ENCODE data around the gene VWF. TPM values are rescaled to one million over a fixed set of nuclear protein-coding genes. Genes with fewer than 3 reads are reported as not detected.

Gene VWF
- polyA plus RNA-seq, 1 donor (not counting 4 experiments of a cell fraction or from before 2014, with no cell fraction given), result 0.01 TPM

DNA sequence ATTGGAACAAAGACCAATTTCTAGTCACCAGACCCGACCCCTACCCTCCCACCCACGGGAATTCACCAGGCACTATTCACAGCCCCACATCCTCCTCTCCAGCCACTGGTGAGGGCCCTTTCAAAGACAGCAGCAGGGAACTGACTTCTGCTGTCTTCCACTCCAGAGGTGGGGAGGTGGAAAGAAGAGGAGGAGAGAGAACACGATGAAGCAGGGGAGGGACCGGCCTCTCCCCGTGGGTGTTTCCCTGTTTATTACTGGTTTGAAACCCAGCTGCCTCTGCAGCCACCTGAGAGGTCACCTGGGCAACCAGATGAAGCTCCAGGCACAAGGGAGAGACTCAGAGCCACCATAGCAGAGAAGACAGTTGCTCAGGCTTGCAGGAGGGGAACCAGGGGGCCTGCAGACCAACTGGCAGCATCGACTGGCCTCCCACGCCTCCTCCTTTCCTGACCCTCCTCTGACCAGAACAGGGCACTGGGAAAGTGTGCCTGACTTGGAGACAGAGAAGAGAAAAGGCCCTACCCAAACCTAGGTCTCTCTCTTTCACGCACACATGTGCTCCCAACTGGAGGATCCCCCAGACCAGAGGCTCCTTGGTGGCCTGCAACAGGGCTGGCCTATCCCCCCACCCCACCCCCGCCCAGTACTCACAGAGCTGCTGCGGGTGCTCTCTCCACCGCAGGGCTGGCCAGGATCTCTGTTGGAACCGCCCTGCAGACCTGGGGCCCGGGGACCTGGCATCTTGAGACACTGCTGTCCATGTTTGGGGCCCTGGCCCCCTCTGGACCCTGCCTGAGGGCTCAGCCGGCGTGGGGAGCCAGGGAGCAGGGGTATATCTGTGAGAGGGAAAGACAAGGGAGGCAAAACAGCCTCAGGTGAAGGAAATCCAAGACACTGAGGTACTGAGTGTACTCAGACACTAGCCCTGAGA lies 202.2 kb downstream of the VWF start:
- H3K27ac ChIP-seq (ENCODE audit: control insufficient read depth, insufficient read depth, low read length), result no peak overlapping the region
- H3K9ac ChIP-seq (ENCODE audit: control insufficient read depth, extremely low read depth, insufficient read depth, low read length), result no peak overlapping the region
- DNase-seq (ENCODE audit: low read depth, low spot score), result no peak
- no peak overlapping the region for H2AFZ ChIP-seq (ENCODE audit: control insufficient read depth, low read length)
- no peaks in the 10 kb centered on the region for H3K36me3 ChIP-seq (ENCODE audit: control insufficient read depth in 2 of 2, extremely low read depth in 1 of 2, insufficient read depth in 2 of 2, low read length in 2 of 2)
- FAIRE-seq, result no peak
- no peaks in the 10 kb centered on the region for H3K79me2 ChIP-seq (ENCODE audit: control insufficient read depth, insufficient read depth, low read length)
- no peak overlapping the region for H3K4me3 ChIP-seq (ENCODE audit: control insufficient read depth in 2 of 3, extremely low read depth in 1 of 3, insufficient read depth in 2 of 3, low read depth in 1 of 3, low read length in 3 of 3)
- no peaks in the 10 kb centered on the region for H3K4me1 ChIP-seq (ENCODE audit: control insufficient read depth, extremely low read depth, insufficient read depth, low read length)
- no peak overlapping the region for H3K4me2 ChIP-seq (ENCODE audit: control insufficient read depth, extremely low read depth, insufficient read depth, low read depth, low read length)
- TF ChIP-seq EZH2 (IDR thresholded peaks at IDR 0.05; ENCODE audit: low read length) (no peak), CTCF (optimal IDR thresholded peaks at IDR 0.05 in 1 of 3, IDR thresholded peaks at IDR 0.05 in 1 of 3, conservative IDR thresholded peaks at IDR 0.05 in 1 of 3; ENCODE audit: extremely low read depth in 1 of 3, insufficient read depth in 2 of 3, low read length in 3 of 3) (no peak)
- dilution Hi-C loops (cut with MboI; ENCODE audit: extremely low pct_ligation_motif_present, low sequenced_read_pairs), result no loop called here
- no peaks in the 10 kb centered on the region for H3K9me3 ChIP-seq (ENCODE audit: control insufficient read depth, low read depth, low read length)
- H3K9me1 ChIP-seq (ENCODE audit: control insufficient read depth, extremely low read depth, insufficient read depth, low read length), result no peaks in the 10 kb centered on the region
- no peaks in the 10 kb centered on the region for H3K27me3 ChIP-seq (ENCODE audit: control insufficient read depth, extremely low read depth, insufficient read depth, low read length)
- no peaks in the 10 kb centered on the region for H4K20me1 ChIP-seq (ENCODE audit: control insufficient read depth, extremely low read depth, insufficient read depth, low read length)

DNA sequence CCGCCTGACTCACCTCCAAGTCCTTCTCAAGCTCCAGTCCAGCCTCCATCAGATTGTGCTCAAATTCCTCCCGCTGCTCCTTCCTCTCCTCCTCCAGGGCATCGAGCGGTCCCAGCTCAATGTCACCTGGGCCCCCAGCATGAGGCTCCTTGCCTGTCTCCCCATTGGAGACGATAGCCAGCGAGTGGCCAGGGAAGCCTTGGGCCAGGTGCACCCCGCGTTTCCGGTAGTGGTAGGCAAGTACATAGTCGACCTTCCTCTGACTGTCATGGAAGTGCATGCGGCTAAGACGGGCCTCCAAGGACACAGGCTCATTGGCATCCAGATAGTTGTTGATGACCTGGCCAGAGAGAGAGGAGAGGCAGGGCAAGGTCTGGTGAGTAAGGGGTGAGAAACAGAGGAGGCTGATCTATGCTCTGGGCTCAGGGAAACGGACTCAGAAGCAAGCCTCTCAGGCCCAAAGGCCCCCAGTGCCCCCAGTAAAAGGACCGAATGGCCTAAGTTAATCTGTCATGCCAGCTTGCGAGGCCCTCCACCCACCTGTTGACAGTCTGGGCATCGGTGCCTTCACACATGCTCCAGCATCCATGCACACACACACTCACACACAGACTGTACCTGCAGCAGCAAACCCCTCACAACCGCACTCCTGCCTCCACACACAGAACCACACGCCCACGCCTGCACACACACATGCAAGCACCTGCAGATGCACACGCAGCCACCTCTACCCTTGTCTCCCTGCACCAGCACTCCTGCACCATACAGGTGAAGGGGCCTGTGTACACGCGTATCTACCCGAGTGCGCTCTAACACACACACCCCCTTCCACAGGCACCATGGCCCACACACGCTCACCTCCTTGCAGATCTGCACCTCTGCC lies 203.2 kb downstream of the VWF start:
- Histone ChIP-seq H2AFZ (ENCODE audit: control insufficient read depth, low read length) (no peak overlapping the region), H3K36me3 (ENCODE audit: control insufficient read depth in 2 of 2, extremely low read depth in 1 of 2, insufficient read depth in 2 of 2, low read length in 2 of 2) (no peaks in the 10 kb centered on the region), H3K9me1 (ENCODE audit: control insufficient read depth, extremely low read depth, insufficient read depth, low read length) (no peaks in the 10 kb centered on the region), H3K27ac (ENCODE audit: control insufficient read depth, insufficient read depth, low read length) (no peak overlapping the region), H3K27me3 (ENCODE audit: control insufficient read depth, extremely low read depth, insufficient read depth, low read length) (no peaks in the 10 kb centered on the region), H3K4me1 (ENCODE audit: control insufficient read depth, extremely low read depth, insufficient read depth, low read length) (no peaks in the 10 kb centered on the region), H3K4me3 (ENCODE audit: control insufficient read depth in 2 of 3, extremely low read depth in 1 of 3, insufficient read depth in 2 of 3, low read depth in 1 of 3, low read length in 3 of 3) (no peak overlapping the region), H4K20me1 (ENCODE audit: control insufficient read depth, extremely low read depth, insufficient read depth, low read length) (no peaks in the 10 kb centered on the region), H3K79me2 (ENCODE audit: control insufficient read depth, insufficient read depth, low read length) (no peaks in the 10 kb centered on the region), H3K4me2 (ENCODE audit: control insufficient read depth, extremely low read depth, insufficient read depth, low read depth, low read length) (no peak overlapping the region), H3K9ac (ENCODE audit: control insufficient read depth, extremely low read depth, insufficient read depth, low read length) (no peak overlapping the region), H3K9me3 (ENCODE audit: control insufficient read depth, low read depth, low read length) (no peaks in the 10 kb centered on the region)
- dilution Hi-C loops (cut with MboI; ENCODE audit: extremely low pct_ligation_motif_present, low sequenced_read_pairs), result no loop called here
- no peak for TF ChIP-seq EZH2 (IDR thresholded peaks at IDR 0.05; ENCODE audit: low read length)
- TF ChIP-seq CTCF (optimal IDR thresholded peaks at IDR 0.05 in 1 of 3, IDR thresholded peaks at IDR 0.05 in 1 of 3, conservative IDR thresholded peaks at IDR 0.05 in 1 of 3; ENCODE audit: extremely low read depth in 1 of 3, insufficient read depth in 2 of 3, low read length in 3 of 3), result no peak
- DNase-seq (ENCODE audit: low read depth, low spot score) (no peak), FAIRE-seq (no peak)
